C4-2B (cell line): Measurements from ENCODE around the gene GTF2H4.

ENCODE experiments used
- ZFX ChIP-seq: fragments of 450-650 bp; IDR thresholded peaks from 2 replicates; pipeline ENCODE4 v1.6.1; 2017
- TF ChIP-seq, protein P1 (sequence below): fragments of 450-650 bp; conservative IDR thresholded peaks from 2 replicates; pipeline ENCODE4 v1.5.1; 2017; ENCODE audit warnings: mild to moderate bottlenecking

DNA sequence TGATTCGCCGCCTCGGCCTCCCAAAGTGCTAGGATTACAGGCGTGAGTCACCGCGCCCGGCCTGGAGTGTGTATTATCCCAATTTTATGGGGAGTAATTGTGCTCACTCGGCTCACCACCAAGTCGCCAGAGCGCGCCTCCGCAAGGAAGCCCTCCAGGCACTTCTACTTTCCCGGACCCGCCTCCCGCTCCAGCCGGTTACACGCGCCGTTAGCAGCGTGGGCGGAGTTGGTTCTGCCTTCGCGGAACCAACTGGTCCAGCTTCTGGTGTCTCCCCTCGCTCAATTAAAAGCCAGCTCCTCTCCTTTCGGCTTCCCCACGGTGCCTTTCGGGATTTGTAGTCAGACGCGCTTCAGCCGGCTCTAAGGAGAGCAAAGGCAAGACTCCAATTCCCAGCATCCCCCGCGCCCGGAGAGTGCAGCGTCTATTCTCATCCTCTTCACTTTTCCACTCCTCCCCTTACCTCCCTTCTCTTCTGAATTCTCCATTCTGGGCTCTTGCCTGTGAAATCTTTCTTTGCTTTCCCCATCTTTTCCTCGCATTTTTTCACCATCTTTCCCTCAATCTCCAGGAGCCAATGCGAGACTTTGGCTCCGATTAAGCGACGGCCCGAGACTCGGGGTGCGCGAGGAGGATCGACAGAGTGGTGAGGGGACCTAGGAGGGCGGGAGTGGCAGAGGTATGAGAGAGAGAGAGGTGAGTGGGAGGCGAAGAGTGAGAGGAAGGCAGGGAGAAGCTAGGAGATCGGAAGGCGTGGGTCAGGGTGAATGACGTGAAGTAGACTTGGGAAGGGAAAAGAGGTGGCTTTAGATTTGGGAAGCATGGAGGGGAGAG is at the start of gene GTF2H4:
- TF ChIP-seq, protein P1, sequence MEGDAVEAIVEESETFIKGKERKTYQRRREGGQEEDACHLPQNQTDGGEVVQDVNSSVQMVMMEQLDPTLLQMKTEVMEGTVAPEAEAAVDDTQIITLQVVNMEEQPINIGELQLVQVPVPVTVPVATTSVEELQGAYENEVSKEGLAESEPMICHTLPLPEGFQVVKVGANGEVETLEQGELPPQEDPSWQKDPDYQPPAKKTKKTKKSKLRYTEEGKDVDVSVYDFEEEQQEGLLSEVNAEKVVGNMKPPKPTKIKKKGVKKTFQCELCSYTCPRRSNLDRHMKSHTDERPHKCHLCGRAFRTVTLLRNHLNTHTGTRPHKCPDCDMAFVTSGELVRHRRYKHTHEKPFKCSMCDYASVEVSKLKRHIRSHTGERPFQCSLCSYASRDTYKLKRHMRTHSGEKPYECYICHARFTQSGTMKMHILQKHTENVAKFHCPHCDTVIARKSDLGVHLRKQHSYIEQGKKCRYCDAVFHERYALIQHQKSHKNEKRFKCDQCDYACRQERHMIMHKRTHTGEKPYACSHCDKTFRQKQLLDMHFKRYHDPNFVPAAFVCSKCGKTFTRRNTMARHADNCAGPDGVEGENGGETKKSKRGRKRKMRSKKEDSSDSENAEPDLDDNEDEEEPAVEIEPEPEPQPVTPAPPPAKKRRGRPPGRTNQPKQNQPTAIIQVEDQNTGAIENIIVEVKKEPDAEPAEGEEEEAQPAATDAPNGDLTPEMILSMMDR = no peak
- TF ChIP-seq ZFX = no peak
